Right lobe of liver (tissue), 6 donors: Measurements from ENCODE around the gene GGTLC2. TPM values are rescaled to one million over a fixed set of nuclear protein-coding genes. Genes with fewer than 3 reads are reported as not detected.

ENCODE experiments used
- ATAC-seq, 4 donors: fragments of 200-7000 bp; cut with Tn5 transposase; one replicate each; pipeline ENCODE4 v1.9.1; 2020; ENCODE audit warnings: mild to moderate bottlenecking in 4 of 4, moderate library complexity in 4 of 4
- DNase-seq, 3 donors: peaks; one replicate each; pipeline ENCODE4 v3.0.0-alpha.2; 2020
- H3K27ac ChIP-seq, 3 donors: fragments of 200-600 bp; one replicate each; pipeline ENCODE4 v1.8.0; 2022
- H3K27me3 ChIP-seq, 2 donors: fragments of 200-600 bp; one replicate each; pipeline ENCODE4 v1.8.0; 2022
- H3K36me3 ChIP-seq, 4 donors: fragments of 200-600 bp; sonication (generic) in 1 of 4; one replicate each; pipeline versions ENCODE4 v1.5.1 to v1.8.0; 2017 to 2022; ENCODE audit warnings: control low read depth in 1 of 4
- H3K4me1 ChIP-seq, 4 donors: fragments of 200-600 bp; sonication (generic) in 1 of 4; one replicate each; pipeline versions ENCODE4 v1.5.1 to v1.8.0; 2017 to 2022; ENCODE audit warnings: control low read depth in 1 of 4
- H3K4me3 ChIP-seq, 3 donors: fragments of 200-600 bp; one replicate each; pipeline ENCODE4 v1.8.0; 2022
- H3K9me3 ChIP-seq, 4 donors: fragments of 200-600 bp; sonication (generic) in 1 of 4; one replicate each; pipeline versions ENCODE4 v1.5.1 to v1.8.0; 2017 to 2022; ENCODE audit warnings: control low read depth in 1 of 4
- POLR2A ChIP-seq: fragments of 450-650 bp; IDR thresholded peaks from one replicate; pipeline ENCODE4 v1.6.1; 2017; ENCODE audit warnings: antibody characterized with exemption, mild to moderate bottlenecking
- WGBS: methylation state at CpG from one replicate; pipeline ENCODE4 v1.1.6; 2018; ENCODE audit warnings: low coverage, low lambda C conversion rate; ENCODE audit not compliant: insufficient coverage; ENCODE audit errors: missing lambda C conversion rate; 5-methylcytosine and 5-hydroxymethylcytosine counted together
- intact Hi-C, 2 donors: fragments of 100-400 bp; cut with DNase I; formaldehyde crosslinking; loops; one replicate each; pipeline versions ENCODE4 v1.11.2 to v1.14.1; 2022
- total RNA-seq, 6 experiments: library from RNA; depleted of rRNA in 2 of 6; stranded (reverse); fragments of >200 nt in 2 of 6; fragmentation: NEBNext Ultra II Directional in 3 of 6; extraction: Animal tissue kit (Norgen Biotek cat#: 25700) in 3 of 6; gene quantifications; one replicate each; pipeline versions ENCODE4 v1.1.0 to v1.2.4, GENCODE V29; 2016 to 2023
- TF ChIP-seq, protein P1 (sequence below), 4 donors: fragments of 200-600 bp in 3 of 4; fragments of 450-650 bp in 1 of 4; IDR thresholded peaks; one replicate each; pipeline versions ENCODE4 v1.5.1 to v1.8.0; 2016 to 2022; ENCODE audit warnings: antibody characterized with exemption in 4 of 4, mild to moderate bottlenecking in 2 of 4
- donor health status: DM: no; HTN: yes; CAD: no.
- donor health status: DM: no; HTN: no; CAD: no.
- donor health status: DM: no; HTN: no; CAD: no.
- donor health status: DM: no; HTN: yes; CAD: no.
- donor health status: DM: no; HTN: yes; CAD: no.

The GGTLC2 gene
- total RNA-seq, 6 experiments from 2014 or later: not detected

DNA sequence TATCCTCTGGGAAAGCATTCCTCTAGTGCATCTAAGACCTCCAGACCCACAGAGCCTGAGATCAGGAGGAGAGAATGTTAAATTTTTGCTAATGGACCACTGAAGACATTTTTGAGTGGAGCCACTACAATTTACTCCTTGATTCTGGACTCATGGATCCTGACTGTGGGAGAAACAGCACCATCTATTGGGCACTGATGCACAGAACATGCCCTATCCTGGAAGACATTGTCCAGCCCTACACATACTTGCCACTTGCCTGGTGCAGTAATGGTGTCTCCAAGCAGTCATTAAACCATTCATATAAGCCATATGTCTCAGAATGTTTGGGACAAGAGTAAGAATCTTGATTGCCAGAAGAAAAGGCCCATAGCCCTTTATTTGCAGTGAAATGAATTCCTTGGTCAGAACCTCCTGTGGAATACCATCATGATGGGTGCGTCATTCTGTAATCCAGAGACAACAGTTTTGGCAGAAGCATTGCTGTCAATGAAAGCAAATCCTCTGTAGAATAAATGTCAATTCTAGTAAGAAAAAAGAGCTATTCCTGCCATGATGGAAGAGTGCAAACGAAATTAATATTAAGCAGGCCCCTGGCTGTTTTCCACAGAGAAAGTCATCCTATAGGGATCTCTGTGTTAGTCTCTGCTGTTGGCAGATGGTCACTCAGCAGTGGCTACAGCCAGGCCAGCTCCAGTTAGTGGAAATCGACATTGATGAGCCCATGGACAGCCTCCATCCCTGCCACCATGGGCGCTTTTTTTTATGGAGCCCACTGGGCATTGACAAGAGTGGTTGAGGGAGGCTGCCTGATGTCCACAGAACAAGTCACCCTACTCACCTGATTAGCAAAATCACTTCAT lies 43.5 kb downstream of the GGTLC2 start:
- TF ChIP-seq POLR2A: no peak
- TF ChIP-seq, protein P1, sequence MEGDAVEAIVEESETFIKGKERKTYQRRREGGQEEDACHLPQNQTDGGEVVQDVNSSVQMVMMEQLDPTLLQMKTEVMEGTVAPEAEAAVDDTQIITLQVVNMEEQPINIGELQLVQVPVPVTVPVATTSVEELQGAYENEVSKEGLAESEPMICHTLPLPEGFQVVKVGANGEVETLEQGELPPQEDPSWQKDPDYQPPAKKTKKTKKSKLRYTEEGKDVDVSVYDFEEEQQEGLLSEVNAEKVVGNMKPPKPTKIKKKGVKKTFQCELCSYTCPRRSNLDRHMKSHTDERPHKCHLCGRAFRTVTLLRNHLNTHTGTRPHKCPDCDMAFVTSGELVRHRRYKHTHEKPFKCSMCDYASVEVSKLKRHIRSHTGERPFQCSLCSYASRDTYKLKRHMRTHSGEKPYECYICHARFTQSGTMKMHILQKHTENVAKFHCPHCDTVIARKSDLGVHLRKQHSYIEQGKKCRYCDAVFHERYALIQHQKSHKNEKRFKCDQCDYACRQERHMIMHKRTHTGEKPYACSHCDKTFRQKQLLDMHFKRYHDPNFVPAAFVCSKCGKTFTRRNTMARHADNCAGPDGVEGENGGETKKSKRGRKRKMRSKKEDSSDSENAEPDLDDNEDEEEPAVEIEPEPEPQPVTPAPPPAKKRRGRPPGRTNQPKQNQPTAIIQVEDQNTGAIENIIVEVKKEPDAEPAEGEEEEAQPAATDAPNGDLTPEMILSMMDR (IDR thresholded peaks at IDR 0.05): peak; percentile 65 to 80 (median 78)
- H3K27ac ChIP-seq: no peak overlapping the region
- intact Hi-C loops: no loop called here
- H3K9me3 ChIP-seq: no peaks in the 10 kb centered on the region
- H3K4me1 ChIP-seq: peaks cover 0 to 25% (median 12%) of the 10 kb centered on the region in 4 donors
- 67% methylated on average over 4 of the region's 4 CpGs for WGBS
- DNase-seq: no peak
- peak; percentile 49 to 69 (median 68) for ATAC-seq
- H3K27me3 ChIP-seq: no peaks in the 10 kb centered on the region
- no peaks in the 10 kb centered on the region for H3K36me3 ChIP-seq
- no peak overlapping the region for H3K4me3 ChIP-seq

DNA sequence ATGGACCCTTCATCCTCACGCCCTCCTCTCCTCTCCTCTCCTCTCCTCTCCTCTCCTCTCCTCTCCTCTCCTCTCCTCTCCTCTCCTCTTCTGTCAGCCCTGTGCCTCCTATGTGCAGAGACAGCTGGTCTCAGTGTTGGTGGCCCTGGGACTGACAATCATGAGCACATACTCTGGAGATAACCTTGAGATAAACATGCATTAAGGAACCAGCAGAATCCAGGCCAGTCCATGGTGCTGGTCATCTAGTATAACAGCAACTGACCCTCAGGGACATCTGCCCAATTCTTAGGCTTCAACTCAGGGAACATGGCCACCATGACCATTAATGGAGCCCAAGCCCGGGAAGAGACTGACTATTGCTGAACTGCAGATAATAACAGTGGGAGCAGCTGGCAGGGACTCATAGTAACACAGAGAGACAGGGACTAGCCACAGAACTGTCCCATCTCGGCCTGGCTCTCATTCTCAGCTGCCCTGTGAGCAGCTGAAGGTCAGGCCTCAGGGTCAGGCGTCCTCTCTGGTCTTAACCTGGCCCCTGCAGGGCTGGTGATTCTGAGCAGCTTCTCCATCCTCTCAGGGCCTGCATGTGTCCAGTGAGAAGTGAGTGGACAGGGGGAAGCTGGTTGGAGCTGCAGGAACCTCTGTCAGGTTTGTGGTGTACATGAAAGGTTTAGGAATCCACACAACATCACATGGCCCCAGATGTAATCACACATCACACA lies 45.4 kb downstream of the GGTLC2 start:
- H3K36me3 ChIP-seq: no peaks in the 10 kb centered on the region
- intact Hi-C loops: no loop called here
- no peak for DNase-seq
- no peak overlapping the region for H3K4me3 ChIP-seq
- H3K9me3 ChIP-seq: no peaks in the 10 kb centered on the region
- 70% methylated on average over 2 of the region's 4 CpGs for WGBS
- ATAC-seq: no peak
- H3K27me3 ChIP-seq: no peaks in the 10 kb centered on the region
- peaks cover 0 to 36% (median 21%) of the 10 kb centered on the region in 4 donors for H3K4me1 ChIP-seq
- TF ChIP-seq, protein P1 (IDR thresholded peaks at IDR 0.05): no peak
- no peak for TF ChIP-seq POLR2A
- no peak overlapping the region for H3K27ac ChIP-seq

DNA sequence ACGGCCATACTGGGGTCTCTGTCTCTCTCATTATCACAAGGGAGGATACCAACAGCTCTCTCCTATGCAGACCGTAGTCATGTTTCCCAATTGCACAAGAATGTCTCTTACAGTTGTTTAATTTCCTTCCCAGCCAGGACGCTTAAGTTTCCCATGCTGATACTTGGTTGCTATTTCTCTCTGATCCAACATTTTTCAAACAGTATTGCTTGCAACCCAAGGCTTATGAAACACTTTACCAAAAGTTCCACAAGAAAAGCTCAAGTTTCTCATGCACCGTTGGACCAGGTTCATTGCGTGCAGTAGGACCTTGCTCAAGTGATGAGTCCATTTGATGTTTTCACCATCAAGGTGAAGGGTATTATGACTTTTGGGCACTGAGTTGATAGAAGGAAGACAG lies 46.6 kb downstream of the GGTLC2 start:
- intact Hi-C loops: no loop called here
- TF ChIP-seq, protein P1 (IDR thresholded peaks at IDR 0.05): no peak
- no peak for TF ChIP-seq POLR2A

DNA sequence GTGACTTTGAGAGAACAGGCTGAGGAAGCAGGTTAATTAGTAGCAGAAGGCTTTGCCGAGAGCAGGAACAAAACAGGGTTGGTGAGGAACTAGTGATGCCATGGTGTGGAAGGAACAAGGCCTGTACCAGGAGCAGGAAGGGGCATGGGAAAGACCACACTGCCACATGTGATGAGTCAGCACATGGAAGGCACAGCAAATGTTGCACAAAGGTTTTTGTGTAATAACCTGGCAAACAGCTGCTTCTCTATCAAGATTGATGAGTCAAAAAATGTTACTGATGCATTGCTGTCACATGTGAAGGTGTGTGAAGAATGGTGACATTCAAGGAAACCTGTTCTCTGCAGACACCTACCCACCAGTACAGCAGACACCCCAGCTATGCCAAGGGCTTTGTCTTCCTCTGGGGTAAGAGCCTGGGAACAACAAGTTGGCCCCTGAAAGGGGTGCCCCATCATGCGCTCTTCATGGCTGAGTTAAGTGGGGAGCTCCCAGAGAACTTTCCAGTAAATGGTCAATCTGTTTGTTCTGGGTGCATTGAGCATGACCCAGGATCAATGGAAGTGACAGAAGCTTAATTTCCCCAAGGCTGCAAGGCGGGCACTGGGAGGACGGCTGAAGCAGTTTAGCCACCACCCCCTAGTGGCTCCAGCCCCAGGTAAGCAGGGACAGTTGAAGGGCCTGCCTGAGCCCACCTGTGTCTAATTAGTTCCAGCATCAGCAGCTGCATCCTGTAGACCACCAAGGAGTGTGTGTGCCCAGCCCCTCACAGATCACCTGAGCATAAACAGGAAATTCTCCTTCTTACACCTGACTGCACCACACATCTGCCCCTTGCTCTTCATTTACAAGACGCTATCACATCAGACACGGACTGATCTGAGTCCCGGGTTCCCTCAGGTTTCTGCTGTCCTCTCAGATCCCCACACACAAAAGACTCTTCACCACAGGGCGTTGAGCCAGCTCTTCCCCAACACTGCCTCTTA lies 47.6 kb downstream of the GGTLC2 start:
- no peaks in the 10 kb centered on the region for H3K27me3 ChIP-seq
- intact Hi-C loops: no loop called here
- TF ChIP-seq POLR2A: no peak
- TF ChIP-seq, protein P1 (IDR thresholded peaks at IDR 0.05): no peak
- H3K4me1 ChIP-seq: peaks cover 0 to 37% (median 21%) of the 10 kb centered on the region in 4 donors
- H3K27ac ChIP-seq: peak overlapping the region; percentile 74 to 91 (median 90)
- ATAC-seq (peak; percentile 5 to 47 (median 21)), DNase-seq (no peak)
- H3K9me3 ChIP-seq: no peaks in the 10 kb centered on the region
- no peaks in the 10 kb centered on the region for H3K36me3 ChIP-seq
- H3K4me3 ChIP-seq: no peak overlapping the region
- 67% methylated on average over 7 of the region's 8 CpGs for WGBS

More for the DNA sequence above, 46.6 kb downstream of the GGTLC2 start:
- Histone ChIP-seq H3K27ac (peak overlapping the region in 2 of 3 donors; percentile 74 to 91), H3K27me3 (no peaks in the 10 kb centered on the region), H3K4me3 (no peak overlapping the region), H3K9me3 (no peaks in the 10 kb centered on the region), H3K4me1 (peaks cover 0 to 37% (median 21%) of the 10 kb centered on the region in 4 donors), H3K36me3 (no peaks in the 10 kb centered on the region)
- no peak for DNase-seq
- ATAC-seq: no peak
- WGBS: 82% methylated on average over 5 of the region's 5 CpGs
